Psoas muscle (tissue), 8 donors: ENCODE data around the gene ZCCHC10. TPM values are rescaled to one million over a fixed set of nuclear protein-coding genes. Genes with fewer than 3 reads are reported as not detected.
"Not testable (repeated sequence)": the region's sequence is repeated elsewhere in the genome, so short reads cannot be mapped to it uniquely, and the experiment has no call there.

Experiments used
- ATAC-seq, 4 donors: fragments of 200-7000 bp; cut with Tn5 transposase; one replicate each; pipeline ENCODE4 v1.9.1; 2020; ENCODE audit warnings: moderate library complexity in 3 of 4, mild to moderate bottlenecking in 2 of 4
- DNase-seq, 2 donors: peaks; one replicate each; pipeline ENCODE4 v3.0.0-alpha.2; 2020
- H3K27ac ChIP-seq: fragments of 200-600 bp; one replicate; pipeline ENCODE4 v1.8.0; 2022
- H3K27me3 ChIP-seq, 3 donors: fragments of 200-600 bp in 1 of 3; one replicate each; pipeline versions ENCODE4 v1.6.1 to v1.8.0; 2013 to 2022; ENCODE audit warnings: low read length in 2 of 3, mild to moderate bottlenecking in 2 of 3, moderate library complexity in 1 of 3; ENCODE audit not compliant: insufficient read depth in 3 of 3
- H3K36me3 ChIP-seq, 2 donors: fragments of 200-600 bp in 1 of 2; one replicate each; pipeline versions ENCODE4 v1.6.1 to v1.8.0; 2013 to 2022; ENCODE audit warnings: low read depth in 1 of 2, mild to moderate bottlenecking in 1 of 2, moderate library complexity in 1 of 2; ENCODE audit not compliant: insufficient read depth in 1 of 2
- H3K4me1 ChIP-seq: fragments of 200-600 bp; one replicate; pipeline ENCODE4 v1.8.0; 2022
- H3K4me3 ChIP-seq: fragments of 200-600 bp; one replicate; pipeline ENCODE4 v1.8.0; 2022; ENCODE audit warnings: mild to moderate bottlenecking
- H3K9me3 ChIP-seq: fragments of 200-600 bp; one replicate; pipeline ENCODE4 v1.8.0; 2022
- WGBS, 3 donors: extraction: QIAGEN DNeasy Blood & Tissue Kit; methylation state at CpG; one replicate each; pipeline versions ENCODE4 v1.1.6 to v1.1.7; 2013; 5-methylcytosine and 5-hydroxymethylcytosine counted together
- intact Hi-C, 2 donors: fragments of 100-400 bp; cut with DNase I; formaldehyde crosslinking; loops; one replicate each; pipeline versions ENCODE4 v1.11.0 to v1.14.2; 2022
- polyA plus RNA-seq, 3 donors: library from polyadenylated mRNA; stranded (reverse); fragments of 200-250 nt; gene quantifications; one replicate each; pipeline ENCODE4 v1.2.3, GENCODE V29; 2013
- total RNA-seq, 4 donors: library from RNA; stranded (reverse); fragmentation: NEBNext Ultra II Directional in 2 of 4; extraction: Animal tissue kit (Norgen Biotek cat#: 25700) in 2 of 4; gene quantifications; one replicate each; pipeline versions ENCODE4 v1.2.1 to v1.2.4, GENCODE V29; 2021 to 2023
- TF ChIP-seq, protein P1 (sequence below): fragments of 200-600 bp; IDR thresholded peaks from one replicate; pipeline ENCODE4 v1.8.0; 2022; ENCODE audit warnings: antibody characterized with exemption
- donor health status: healthy with polysubstance abuse.
- donor health status: DM: no; HTN: no; CAD: no; lungs with moderate emphysema.
- donor health status: Bipolar disorder and iron deficiency.
- donor health status: healthy.
- donor health status: DM: yes; HTN: yes; CAD: no.
- donor health status: DM: no; HTN: no; CAD: no.
- donor health status: DM: no; HTN: no; CAD: no.
- donor health status: DM: yes; HTN: yes; CAD: no.

The ZCCHC10 gene
- total and polyA plus RNA-seq, 7 donors, result 13.6 to 32.5 (median 19.8) TPM

DNA sequence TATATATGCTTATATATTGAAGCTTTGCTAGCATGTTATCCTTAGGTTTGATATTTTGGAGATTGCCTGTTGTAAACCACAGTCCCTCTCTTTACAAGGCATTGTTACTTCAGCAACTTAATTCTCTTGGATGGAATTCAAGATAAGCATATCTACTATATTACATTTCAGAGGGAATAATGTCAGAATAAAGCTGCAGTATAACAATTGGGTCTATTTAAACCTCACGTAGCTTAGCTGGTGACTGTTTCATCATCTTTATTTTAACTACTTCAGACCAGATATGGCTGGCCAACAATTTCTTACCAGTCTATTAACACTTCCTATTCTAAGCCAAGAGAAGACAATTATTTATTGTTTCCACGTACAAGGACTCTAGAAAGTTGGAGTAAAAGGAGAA lies 27.1 kb downstream of the ZCCHC10 start:
- Histone ChIP-seq H3K4me3 (no peak overlapping the region), H3K27me3 (no peaks in the 10 kb centered on the region), H3K27ac (no peak overlapping the region), H3K9me3 (no peaks in the 10 kb centered on the region), H3K4me1 (no peaks in the 10 kb centered on the region), H3K36me3 (peaks cover 0 to 53% of the 10 kb centered on the region in 2 donors)
- intact Hi-C loops, result no loop called here
- DNase-seq (no peak), ATAC-seq (no peak)
- TF ChIP-seq, protein P1, sequence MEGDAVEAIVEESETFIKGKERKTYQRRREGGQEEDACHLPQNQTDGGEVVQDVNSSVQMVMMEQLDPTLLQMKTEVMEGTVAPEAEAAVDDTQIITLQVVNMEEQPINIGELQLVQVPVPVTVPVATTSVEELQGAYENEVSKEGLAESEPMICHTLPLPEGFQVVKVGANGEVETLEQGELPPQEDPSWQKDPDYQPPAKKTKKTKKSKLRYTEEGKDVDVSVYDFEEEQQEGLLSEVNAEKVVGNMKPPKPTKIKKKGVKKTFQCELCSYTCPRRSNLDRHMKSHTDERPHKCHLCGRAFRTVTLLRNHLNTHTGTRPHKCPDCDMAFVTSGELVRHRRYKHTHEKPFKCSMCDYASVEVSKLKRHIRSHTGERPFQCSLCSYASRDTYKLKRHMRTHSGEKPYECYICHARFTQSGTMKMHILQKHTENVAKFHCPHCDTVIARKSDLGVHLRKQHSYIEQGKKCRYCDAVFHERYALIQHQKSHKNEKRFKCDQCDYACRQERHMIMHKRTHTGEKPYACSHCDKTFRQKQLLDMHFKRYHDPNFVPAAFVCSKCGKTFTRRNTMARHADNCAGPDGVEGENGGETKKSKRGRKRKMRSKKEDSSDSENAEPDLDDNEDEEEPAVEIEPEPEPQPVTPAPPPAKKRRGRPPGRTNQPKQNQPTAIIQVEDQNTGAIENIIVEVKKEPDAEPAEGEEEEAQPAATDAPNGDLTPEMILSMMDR, result no peak
- 35 to 46% (median 44%) methylated on average over 2 of the region's 2 CpGs for WGBS, 3 donors

- no peak overlapping the region for H3K4me3 ChIP-seq
- DNase-seq, result no peak
- 93 to 98% (median 97%) methylated on average over 2 of the region's 2 CpGs for WGBS, 3 donors
- no peaks in the 10 kb centered on the region for H3K9me3 ChIP-seq
- no peaks in the 10 kb centered on the region for H3K27me3 ChIP-seq
- TF ChIP-seq, protein P1, result no peak
- peaks cover 0 to 46% of the 10 kb centered on the region in 2 donors for H3K36me3 ChIP-seq
- H3K27ac ChIP-seq, result no peak overlapping the region
- no peaks in the 10 kb centered on the region for H3K4me1 ChIP-seq
- intact Hi-C loops, result no loop called here
- ATAC-seq, result no peak
Measured at GRCh38 chr5:132998556-132998955, 27.8 kb downstream of the ZCCHC10 start.

DNA sequence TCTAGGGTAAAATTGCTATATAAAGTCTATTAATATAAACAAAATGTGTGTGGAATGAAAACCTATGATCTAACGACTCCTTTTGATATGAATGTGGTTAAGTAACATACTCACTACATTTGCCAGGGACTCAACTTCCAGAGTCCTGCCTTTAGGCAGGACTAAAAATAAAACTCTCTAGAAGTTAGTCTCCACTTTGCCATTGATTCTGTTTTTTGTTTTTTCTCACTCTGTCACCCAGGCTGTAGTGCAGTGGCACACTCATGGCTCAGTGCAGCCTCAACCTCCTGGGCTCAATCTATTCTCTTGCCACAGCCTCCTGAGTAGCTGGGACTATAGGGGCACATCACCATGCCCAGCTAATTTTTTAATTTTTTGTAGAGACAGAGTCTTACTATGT lies 30.0 kb downstream of the ZCCHC10 start:
- Histone ChIP-seq H3K4me3 (no peak overlapping the region), H3K9me3 (no peaks in the 10 kb centered on the region), H3K36me3 (peaks cover 0 to 25% of the 10 kb centered on the region in 2 donors), H3K27ac (no peak overlapping the region), H3K4me1 (no peaks in the 10 kb centered on the region), H3K27me3 (no peaks in the 10 kb centered on the region)
- DNase-seq (no peak), ATAC-seq (no peak)
- WGBS, 3 donors, result 73 to 98% (median 88%) methylated on average over 1 of the region's 1 CpG
- intact Hi-C loops, result no loop called here
- TF ChIP-seq, protein P1, result no peak

DNA sequence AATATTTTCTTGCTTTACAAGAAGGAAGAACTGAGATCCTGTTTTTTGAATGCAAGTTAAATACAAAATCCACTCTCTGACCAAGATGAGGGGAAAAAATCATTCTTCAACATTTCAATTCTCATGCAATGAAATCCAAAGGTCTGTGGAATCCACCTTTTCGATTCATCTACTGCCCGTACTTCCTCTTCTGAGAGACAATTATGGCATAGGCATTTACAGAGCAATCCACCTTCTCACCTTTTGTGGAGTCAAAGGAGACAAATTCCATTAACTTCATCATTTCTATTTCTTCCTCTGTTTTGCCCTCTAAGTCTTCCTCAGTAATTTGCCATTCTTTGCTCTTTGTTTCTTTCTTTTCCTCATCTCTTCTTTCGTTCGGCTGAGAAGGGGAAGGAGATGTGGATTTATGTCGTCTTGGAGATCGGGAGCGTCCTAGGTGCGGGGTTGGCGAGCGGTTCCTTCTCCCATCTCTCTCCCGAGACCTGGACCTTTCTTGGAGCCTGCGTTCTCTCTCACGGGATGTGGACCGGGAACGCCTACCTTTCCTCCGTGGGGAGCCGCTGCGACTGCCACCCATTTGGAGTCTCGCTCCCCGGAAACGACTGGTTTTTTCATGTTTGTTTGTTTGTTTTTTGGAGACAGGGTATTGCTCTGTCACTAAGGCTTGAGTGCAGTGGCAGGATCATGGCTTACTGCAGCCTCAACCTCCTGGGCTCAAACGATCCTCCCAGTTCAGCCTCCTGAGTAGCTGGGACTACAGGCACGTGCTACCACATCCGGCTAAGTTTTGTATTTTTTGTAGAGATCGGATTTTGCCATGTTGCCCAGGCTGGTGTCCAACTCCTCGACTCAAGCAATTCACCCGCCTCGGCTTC lies 38.6 kb downstream of the ZCCHC10 start:
- Histone ChIP-seq H3K4me1 (no peaks in the 10 kb centered on the region), H3K4me3 (no peak overlapping the region), H3K27ac (no peak overlapping the region), H3K27me3 (no peaks in the 10 kb centered on the region), H3K36me3 (no peaks in the 10 kb centered on the region), H3K9me3 (no peaks in the 10 kb centered on the region)
- DNase-seq (no peak), ATAC-seq (no peak)
- WGBS, 3 donors, result 66 to 91% (median 88%) methylated on average over 28 of the region's 28 CpGs
- TF ChIP-seq, protein P1, result no peak
- intact Hi-C loops, result no loop called here

DNA sequence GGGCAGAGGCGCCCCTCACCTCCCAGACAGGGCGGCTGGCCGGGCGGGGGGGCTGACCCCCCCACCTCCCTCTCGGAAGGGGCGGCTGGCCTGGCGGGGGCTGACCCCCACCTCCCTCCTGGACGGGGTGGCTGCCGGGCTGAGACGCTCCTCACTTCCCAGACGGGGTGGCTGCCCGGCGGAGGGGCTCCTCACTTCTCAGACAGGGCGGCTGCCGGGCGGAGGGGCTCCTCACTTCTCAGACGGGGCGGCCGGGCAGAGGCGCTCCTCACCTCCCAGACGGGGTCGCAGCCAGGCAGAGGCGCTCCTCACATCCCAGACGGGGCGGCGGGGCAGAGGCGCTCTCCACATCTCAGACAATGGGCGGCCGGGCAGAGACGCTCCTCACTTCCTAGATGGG lies 43.4 kb downstream of the ZCCHC10 start:
- ATAC-seq, DNase-seq, H3K4me3 ChIP-seq, H3K27ac ChIP-seq, H3K36me3 ChIP-seq, intact Hi-C loops, H3K27me3 ChIP-seq, H3K4me1 ChIP-seq, H3K9me3 ChIP-seq: not testable (repeated sequence)
- 93 to 94% (median 94%) methylated on average over 8 to 23 of the region's 30 CpGs for WGBS, 3 donors
